NCI-H774 (cell line): ENCODE data around the gene CACNA1E.
A peak's percentile ranks its signal among the peaks of the same experiment; 100 is the strongest.

Experiments used
- DNase-seq: peaks from one replicate; lab custom pipeline; 2025; lab: John Stamatoyannopoulos, UW

Gene CACNA1E

DNA sequence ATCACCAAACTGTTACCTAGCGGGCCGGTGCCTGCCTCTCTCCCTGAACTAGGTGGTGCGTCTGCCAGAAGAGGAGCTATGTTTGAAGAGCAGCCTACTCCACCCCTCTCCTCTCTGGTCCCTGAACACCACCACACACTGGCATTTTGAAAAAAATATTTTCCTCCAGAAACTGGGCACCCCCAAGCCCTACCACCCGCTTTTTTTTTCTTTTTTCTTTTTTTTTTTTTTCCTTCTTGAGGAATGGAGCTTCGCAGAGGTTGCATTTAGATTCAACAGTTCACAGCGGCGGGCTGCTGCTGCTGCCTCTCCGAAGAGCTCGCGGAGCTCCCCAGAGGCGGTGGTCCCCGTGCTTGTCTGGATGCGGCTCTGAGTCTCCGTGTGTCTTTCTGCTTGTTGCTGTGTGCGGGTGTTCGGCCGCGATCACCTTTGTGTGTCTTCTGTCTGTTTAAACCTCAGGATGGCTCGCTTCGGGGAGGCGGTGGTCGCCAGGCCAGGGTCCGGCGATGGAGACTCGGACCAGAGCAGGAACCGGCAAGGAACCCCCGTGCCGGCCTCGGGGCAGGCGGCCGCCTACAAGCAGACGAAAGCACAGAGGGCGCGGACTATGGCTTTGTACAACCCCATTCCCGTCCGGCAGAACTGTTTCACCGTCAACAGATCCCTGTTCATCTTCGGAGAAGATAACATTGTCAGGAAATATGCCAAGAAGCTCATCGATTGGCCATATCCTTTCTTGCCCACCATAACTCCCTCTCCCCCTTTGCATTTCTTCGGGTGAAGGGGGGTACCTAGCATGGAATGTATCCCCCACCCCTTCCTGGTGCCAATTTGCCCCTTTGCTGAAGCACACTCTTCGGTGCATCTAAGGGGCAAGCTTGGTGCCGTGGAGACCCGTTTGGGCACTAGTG lies at the start of gene CACNA1E:
Gene CACNA1E, plus strand, starts transcription at position 233 of the 911 bp plus-strand sequence. Its CDS starts 228 bp downstream, at position 461.
- no peak for DNase-seq

DNA sequence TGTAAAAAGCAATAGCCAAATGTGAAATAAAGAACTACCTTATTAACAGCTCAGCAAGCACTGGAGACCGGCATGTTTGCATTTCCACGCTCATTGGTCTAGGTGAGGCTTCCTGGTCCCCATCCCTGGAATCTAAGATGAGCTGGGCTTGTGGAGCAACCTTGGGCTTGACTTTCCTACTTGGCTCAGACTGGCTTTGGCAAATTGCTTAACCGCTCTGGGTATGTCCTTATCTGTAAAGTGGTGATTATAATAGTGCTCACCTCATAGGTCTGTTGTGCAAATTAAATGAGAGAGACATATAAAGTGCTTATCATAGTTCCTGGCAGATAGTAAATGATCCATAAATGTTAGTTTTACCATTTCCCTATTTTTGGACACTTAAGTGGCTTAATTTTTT lies 49.4 kb upstream of the CACNA1E start:
- no peak for DNase-seq

DNA sequence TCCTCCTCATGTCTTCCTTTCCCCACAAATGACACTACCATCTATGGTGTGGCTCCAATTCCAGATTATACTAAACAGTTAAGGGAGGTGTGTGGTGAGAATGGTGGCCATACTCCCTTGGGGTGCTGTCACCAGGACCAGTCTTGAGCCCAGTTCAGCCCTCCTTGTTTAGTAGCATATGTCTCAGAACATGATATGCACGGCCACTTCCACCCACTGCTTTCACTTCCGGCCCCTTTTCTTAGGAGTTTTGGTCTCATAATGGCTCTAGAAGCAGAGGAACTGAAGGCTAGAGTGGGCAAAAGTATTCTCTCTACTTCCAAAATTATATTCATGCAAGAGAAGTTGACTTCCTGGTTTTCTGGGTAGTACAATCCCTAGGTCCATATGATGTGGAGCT lies 45.3 kb upstream of the CACNA1E start:
- no peak for DNase-seq

DNA sequence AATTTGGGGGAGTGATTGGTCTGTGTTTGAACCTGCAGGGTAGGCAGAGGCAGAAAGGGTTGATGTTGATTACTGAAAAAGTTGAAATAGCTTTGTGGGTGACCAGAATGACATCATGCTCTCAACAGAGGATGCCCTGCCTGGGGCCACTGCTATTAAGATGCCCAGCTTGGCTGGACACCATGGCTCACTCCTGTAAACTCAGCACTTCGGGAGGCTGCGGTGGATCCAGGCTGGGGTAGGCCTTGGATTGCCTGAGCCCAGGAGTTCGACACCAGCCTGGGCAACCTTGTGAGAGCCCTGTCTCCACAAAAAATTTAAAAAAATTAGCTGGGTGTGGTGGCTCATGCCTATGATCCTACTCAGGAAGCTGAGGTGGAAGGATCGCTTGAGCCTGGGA lies 42.8 kb upstream of the CACNA1E start:
- no peak for DNase-seq

DNA sequence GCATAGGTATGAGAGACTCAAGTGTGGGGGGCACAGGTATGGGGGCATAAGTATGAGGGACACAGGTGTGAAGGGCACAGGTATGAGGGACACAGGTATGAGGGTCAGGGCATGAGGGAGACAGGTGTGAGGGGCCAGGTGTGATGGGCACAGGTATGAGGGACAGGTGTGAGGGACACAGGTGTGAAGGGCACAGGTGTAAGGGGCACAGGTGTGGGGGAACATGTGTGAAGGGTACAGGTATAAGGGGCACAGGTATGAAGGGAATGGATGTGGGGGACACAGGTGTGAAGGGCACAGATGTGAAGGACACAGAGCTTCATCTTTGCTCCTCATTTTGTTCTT lies 41.2 kb upstream of the CACNA1E start:
- no peak for DNase-seq

DNA sequence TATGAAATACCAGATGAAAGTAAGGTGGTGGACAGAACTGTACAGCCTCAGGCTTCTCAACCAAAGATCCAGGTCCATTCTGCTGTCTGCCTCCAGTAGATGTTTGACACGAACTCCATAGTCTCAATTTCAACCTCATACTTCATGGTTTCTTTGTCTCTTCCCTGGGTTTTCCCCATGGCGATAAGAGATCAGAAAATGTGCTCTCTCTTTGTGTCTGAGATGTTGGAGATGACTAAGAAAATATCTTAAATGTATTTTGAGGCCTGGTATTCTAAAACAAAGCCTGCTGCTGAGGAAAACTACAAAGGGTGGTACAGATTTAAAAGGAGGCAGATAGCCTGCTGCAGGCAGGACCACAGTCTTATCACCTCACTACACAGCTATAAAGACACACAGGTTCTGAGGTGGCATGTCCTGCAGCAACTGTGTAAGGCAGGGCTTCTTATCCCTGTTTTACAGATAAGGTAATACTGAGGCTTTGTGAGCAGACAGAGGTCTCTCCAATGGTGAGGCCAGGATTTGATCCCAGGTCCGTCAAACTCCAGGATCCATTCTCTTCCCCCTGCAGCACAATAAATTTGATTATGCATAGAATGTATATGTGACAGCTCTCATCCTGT lies 40.0 kb upstream of the CACNA1E start:
- DNase-seq: no peak

DNA sequence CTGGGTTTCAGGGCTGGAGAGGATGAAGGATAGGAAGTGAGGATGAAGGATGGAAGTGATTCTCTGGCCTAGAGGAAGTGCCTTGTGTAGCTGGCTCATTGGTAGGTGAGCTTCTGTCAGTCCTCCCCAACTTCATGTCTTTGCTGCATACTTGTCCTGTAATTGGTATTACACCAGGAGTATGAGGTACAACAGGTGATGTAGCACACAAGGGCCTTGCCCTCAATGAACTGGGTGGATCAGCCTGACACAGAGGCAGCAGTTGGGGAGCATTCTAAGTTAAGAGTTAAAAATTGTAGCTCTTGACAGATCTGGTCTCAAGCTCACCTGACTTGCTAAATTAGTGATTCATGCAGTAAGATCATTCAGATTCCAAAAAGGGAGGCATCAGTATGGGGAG lies 37.9 kb upstream of the CACNA1E start:
- no peak for DNase-seq

DNA sequence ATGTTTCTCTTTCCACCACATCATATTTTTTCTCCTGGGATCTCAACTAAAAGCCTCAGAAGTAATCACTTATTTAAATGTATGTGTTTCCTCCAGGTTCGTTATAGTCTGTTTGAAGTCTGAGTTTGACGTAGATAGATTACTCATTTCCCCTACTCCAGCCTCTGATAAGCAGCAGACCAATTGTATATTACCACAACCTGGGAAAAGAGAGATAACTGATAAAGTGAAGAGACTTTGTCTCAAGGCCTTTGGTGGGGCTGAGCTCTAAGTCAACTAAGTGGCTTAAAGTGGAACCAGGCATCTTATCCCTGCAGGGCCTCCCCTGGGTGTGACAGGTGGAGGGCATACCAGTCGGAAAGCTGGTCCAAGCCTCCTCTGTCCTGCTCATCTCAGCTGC lies 34.9 kb upstream of the CACNA1E start:
- DNase-seq: no peak

DNA sequence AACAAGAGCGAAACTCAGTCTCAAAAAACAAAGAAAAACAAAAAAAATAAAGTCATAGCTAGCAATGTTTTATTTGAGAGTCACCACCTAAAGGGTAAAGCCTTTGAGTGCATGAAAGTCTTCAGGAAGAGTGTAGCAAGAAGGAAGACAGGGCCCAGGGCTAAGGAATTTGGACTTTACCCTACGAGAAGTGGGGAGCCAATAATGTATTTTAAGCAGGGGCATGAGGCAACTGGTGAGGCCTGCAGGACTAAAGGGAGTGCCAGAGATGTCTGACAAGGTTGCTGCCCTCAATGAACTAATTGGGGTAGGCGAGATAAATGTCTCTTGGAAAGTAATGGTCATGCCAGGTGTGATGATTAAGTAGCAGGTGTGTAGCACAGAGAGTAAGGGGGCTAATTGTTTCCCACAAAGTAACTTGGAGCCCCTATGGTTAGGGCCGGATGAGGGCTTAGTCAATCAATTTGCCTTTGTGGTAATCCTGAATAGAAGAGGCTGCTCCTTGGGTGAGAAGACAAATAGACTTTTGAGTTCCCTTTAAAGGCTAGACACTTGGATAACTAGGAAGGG lies 31.6 kb upstream of the CACNA1E start:
- no peak for DNase-seq

DNA sequence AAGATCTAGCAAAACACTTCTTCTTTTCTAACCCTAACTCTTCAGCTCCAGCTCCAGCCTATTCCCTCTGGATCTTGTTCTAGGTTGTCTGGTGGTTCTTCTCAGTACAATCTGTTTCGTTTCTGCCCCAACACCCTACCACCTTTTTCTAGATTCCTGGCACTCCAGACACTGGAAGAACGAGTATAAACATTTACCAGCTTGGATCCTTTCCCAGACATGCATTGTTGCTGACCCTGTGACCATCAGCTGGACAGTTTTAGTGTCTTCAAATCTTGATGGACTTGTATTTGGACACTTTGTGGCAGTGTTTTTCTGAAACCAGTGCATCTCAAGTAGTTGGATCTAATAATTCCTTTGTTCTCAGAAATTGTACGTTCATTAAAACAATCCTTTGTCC lies 30.6 kb upstream of the CACNA1E start:
- DNase-seq: no peak

DNA sequence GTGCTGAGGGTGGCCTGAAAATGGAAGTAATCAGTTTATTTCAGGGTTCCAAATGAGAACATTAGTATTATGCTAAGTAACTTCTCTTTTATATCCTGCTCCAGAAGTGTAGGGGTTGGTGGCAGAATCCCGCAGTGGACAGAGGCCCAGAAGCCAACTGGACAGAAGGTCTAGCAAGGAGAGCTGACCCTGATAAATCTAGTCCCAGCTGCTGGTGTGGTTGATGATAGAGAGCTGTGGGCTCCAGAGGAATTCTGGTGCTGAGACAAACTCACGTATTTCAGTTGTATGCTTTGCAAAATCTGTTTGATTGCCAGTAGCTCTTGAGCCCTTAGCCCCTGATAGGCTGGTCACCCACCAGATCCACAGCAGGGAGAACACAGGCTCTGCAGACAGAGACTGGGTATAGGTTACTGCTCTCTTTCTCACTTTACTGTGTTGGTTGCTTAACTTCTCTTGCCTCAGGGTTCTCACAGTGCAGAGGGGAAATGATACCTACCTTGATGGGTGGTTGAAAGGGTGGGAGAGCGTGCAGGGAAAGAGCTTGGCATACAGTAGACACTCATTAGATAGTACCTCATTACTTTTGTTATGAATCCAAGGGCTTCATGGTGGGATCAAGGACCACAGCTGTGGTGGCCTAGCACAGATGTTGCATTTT lies 29.6 kb upstream of the CACNA1E start:
- no peak for DNase-seq

DNA sequence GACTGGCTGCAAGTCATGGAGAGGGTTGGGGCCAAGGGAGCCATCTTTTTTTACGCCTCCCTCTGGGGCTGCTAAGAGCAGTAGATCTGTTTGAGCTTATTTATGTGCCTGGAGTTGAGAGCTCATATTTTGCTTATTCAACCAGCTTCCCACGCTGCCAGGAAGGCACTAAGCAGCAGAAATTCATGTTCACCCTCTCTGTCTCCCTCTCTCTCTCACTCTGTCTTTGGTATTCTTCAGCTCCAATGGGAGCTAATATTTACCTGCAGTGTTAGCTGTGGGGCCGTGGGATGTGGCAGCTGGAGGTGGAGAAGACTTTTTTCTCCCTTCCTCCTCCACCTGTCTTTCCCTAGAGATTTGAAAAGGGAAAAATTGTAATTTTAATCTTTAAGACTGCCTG lies 26.8 kb upstream of the CACNA1E start:
- no peak for DNase-seq

DNA sequence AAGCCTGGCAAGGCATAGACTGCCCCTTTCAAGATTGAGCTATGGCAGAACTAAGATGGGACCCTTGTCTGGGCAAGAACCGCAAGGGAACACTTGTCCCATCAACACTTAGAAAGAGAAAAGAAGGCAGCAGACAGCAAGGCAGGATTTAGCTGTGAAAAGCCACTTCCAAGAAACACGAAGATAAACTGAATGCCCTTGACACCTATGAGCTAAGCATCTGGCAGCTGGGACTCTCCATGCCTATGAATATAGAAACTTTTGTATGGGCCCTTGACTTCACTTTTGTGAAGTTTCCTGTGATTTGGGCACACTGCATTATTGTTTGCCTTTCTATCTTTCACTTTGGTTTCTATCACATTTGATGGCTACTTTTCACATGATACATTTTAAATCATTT lies 24.9 kb upstream of the CACNA1E start:
- DNase-seq: no peak

DNA sequence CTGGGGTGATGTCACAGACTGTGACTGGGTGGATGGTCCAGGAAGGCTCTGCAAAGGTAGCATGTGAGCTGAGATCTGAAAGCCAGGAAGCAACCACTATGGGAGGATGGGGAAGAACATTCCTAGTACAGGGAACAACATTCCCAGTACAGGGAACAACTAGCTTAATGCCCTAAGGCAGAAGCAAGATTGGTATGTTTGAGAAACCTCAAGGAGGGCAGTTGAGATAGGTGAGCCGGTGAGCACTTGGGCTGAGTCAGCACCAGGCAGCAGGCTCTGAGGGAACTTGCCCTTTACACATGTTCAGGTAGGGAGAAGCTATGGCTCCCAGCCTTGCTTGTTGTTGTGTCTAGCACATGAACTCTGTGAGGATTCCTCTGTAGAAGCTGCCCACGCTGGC lies 24.2 kb upstream of the CACNA1E start:
- DNase-seq: no peak

DNA sequence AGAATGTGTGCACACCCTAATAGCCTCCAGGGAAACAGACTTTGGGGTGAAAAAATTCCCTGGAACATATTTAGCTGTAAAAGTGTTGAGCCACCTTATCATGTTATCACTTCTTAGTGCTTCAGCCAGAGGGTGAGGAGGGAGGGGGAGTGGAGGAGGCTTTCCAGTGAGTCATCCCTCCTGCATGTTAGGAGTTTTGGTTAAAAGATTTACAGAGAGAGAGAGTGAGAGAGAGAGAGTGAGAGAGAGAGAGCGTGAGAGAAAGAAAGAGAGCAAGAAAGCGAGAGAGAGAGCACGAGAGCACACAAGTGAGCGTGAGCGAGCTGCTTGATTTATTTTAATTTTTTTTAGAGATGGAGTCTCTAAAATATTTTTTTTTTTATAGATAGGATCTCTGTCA lies 13.5 kb upstream of the CACNA1E start:
- DNase-seq: no peak

DNA sequence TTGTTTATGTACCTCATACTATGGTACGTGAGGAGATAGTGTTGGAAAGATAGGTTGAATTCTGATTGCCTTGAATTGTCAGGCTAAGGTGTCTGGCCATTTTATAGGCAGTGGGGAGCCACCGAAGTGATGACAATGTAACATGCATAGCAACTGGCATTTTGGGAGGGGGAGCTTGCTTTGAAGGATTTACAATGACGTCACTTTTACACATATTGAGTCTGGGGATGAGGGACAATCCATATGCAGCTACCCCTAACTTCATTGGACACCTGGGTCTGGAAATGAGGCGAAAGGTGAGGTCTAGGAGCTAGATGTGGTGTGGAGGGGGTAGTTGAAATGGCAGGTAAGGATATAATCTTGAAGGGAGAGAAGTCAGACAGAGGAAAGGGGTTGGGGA lies 7.7 kb upstream of the CACNA1E start:
- no peak for DNase-seq

DNA sequence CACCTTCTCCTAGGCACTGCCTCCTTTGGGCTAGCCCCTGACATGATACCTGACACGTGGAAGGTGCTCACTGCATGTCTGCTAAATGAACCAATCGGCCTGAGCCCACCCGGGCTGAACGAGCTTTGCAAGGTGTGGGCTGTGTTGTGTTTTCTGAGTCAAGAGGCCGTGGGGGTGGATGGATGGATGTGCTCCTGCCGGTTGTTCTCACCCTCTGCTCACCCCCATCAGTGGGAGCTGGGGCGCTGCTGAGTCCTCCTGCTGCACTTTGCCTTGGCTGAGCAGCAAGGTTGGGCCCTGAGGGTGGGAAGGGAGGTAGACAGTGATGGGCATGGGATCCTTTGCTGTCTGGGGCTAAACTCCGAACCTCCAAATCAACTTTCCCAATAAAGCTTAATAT lies 6.7 kb upstream of the CACNA1E start:
- DNase-seq: no peak

DNA sequence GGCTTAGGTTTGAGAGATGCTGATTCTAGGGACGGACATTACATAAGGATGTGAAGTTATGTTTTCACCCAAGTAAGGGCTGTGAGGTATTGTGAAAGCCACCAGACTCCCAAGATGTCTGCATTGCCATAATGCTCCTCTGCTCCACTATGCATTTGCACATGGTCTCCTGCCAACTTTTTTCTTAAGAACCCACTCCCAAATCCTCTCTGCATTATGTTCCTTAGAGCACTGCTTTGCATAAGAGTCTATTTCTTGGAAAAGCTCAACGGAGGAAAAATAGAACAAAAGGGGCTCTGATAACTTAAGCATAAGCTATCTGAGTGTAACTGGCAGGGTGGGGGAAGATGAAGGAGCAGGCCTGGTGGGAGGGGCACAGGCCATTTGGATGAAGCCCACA lies 5.0 kb upstream of the CACNA1E start:
- no peak for DNase-seq

DNA sequence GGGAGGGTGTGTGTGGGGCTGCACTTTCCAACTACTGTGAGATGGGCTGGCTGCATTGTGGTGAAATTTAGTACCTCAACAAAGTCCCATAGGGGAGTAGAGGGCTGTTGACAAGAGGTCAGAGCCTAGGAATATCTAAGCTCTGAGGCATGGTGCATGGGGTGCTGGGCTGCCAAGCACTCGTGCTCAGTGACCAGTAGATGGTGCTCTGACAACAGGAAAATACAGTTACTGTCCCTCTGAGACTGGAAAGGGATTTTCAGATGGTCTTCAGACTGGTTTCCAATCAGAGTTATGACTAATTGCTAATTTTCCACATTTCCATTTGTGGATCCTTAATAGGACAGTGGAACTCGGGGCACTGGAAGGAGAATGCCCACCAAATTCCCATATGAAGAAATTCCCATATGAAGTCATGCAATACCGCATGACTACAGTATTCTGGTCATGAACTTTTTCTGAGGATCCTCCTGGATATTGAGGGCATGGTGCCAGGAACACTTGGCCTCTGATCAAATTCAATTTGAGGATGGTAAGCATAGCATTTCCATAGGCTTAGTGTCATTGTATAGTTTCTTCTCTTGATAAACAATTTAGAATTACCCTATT lies 4.1 kb upstream of the CACNA1E start:
- DNase-seq: peak; percentile 48

DNA sequence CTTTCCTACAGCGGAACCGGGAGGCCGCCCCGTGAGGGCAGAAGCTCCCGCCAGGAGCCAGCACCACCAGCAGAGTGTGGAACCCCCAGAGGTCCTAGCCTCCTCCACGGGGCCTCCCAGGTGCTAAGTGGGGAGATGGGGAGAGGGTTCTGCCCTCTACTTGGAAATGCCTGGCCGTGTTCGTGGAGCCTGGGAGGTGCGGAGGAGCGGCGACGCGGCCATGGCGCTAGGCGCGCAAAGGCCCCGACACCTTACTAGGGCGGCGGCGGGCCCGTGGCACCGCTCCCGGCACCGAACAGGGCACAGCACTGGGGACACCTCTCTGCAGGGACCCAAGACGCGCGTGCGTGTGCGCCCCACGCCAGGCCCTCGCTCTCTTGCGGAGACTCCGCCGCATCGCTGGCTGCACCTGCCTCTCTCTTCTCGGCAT lies 1.3 kb upstream of the CACNA1E start:
- DNase-seq: no peak

DNA sequence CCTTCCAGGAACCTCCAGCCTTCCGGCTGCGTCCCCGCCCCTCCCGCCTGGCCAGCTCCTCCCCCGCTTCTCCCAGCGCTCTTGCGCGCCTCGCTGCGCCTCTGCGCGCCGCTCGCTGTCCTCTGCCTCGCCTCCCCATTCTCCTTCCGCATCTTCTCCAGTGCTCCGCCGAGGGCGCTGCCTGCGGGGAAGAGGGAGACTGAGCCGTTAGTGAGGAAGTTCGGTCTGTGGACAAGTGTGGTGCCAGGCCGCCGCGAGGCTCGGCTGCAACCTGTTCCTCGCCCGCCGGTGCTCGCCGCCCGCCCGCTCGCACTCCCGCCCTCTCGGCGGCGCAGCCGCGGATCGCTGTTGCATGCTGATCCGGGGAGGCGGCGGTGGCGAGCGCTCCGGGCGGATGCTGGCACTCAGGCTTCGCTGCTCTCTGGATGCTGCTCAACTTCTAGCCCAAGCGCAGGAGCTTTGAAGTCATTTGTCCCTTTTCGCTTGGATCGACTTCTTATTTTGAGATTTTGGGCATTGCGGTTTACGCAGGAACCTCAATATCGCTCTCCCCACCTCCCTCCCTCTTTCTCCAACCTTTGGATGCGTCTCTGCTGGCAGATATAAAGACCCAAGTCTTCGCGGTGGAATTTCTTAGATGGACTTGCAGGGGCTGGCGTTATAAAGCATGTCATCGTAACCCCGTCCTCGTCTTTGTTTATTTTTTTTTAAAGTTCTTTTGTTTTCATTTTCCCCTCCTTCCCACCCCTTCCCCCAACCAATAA lies 614 bp upstream of the CACNA1E start:
- DNase-seq: peak; percentile 41

DNA sequence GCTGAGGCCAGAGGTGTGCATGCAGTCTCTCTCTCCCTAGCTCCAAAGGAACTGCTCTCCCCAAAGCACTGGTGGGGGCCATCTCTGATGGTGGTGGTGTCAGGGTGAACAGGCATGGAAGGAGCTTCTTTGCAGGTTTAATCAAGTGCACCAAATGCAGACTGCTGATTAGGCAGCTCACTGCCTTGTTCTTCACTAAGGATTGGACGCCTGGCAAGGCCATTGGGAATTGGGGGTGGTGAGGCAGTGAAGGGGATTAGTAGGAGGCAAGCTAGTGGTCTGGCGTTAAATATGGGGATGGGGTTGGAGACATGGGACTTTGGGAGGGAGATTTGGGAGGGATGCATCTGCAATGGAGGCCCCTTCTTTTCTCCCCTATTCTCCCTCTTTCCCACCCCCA lies 1.5 kb downstream of the CACNA1E start:
- DNase-seq: no peak
